GM12878 (cell line): Measurements from ENCODE around the gene CDH4.

Experiments
- ASH2L ChIP-seq: fragments of 300-600, 200-600 bp; sonication (generic); IDR thresholded peaks from 2 replicates; pipeline ENCODE4 v1.6.1; 2017; ENCODE audit warnings: low read depth, mild to moderate bottlenecking, borderline replicate concordance
- CREM ChIP-seq: IDR thresholded peaks from 2 replicates; pipeline ENCODE4 v1.6.1; 2014; ENCODE audit warnings: antibody characterized with exemption, low read depth
- HDGF ChIP-seq: fragments of 450-650 bp; IDR thresholded peaks from 2 replicates; pipeline ENCODE4 v1.6.1; 2016; ENCODE audit warnings: antibody characterized with exemption
- IRF3 ChIP-seq: fragments of 450-650 bp; IDR thresholded peaks from 2 replicates; pipeline ENCODE4 v1.6.1; 2014; ENCODE audit warnings: mild to moderate bottlenecking
- SUPT20H ChIP-seq: IDR thresholded peaks from 2 replicates; pipeline ENCODE4 v1.6.1; 2011; ENCODE audit warnings: low read depth, mild to moderate bottlenecking, low read length, moderate library complexity, borderline replicate concordance; ENCODE audit not compliant: control insufficient read depth
- SUZ12 ChIP-seq: fragments of 200-600 bp; sonication (generic); IDR thresholded peaks from one replicate; pipeline ENCODE4 v1.6.1; 2018; ENCODE audit warnings: antibody characterized with exemption, mild to moderate bottlenecking; ENCODE audit not compliant: unreplicated experiment
- TF ChIP-seq, protein P1 (sequence below), 3 experiments: IDR thresholded peaks in 2 of 3; conservative IDR thresholded peaks in 1 of 3; 2 replicates each; pipeline ENCODE4 v1.5.1; 2011; ENCODE audit warnings: low read depth in 3 of 3, low read length in 3 of 3, mild to moderate bottlenecking in 3 of 3, control low read depth in 2 of 3, moderate library complexity in 2 of 3, inconsistent platforms in 1 of 3, mixed read lengths in 1 of 3; ENCODE audit not compliant: control insufficient read depth in 2 of 3, insufficient read depth in 1 of 3; ENCODE audit errors: extremely low read depth in 1 of 3

DNA sequence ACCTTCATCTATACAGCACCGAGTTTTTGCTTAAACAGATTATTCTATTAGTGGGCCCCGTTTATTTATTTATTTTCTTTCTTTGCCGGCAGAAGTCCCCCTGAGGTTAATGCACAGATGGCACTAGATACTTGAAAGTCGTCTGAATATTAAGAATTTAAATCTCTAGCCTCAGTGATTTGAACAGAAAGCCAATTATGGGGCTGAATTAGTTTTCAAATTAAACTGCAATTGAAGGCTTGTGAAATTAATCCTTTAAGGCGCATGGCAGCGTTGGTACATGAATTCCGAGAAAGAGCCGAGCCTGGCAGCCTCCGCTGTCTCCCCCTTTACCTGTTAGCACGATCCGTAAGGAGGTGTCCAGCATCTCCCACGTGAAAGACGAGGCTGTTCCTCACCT, 610.8 kb downstream of the CDH4 start:
- no peak for TF ChIP-seq ASH2L
- TF ChIP-seq SUPT20H: no peak
- no peak for TF ChIP-seq CREM
- TF ChIP-seq IRF3: no peak
- TF ChIP-seq SUZ12: no peak
- TF ChIP-seq, protein P1, sequence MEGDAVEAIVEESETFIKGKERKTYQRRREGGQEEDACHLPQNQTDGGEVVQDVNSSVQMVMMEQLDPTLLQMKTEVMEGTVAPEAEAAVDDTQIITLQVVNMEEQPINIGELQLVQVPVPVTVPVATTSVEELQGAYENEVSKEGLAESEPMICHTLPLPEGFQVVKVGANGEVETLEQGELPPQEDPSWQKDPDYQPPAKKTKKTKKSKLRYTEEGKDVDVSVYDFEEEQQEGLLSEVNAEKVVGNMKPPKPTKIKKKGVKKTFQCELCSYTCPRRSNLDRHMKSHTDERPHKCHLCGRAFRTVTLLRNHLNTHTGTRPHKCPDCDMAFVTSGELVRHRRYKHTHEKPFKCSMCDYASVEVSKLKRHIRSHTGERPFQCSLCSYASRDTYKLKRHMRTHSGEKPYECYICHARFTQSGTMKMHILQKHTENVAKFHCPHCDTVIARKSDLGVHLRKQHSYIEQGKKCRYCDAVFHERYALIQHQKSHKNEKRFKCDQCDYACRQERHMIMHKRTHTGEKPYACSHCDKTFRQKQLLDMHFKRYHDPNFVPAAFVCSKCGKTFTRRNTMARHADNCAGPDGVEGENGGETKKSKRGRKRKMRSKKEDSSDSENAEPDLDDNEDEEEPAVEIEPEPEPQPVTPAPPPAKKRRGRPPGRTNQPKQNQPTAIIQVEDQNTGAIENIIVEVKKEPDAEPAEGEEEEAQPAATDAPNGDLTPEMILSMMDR (IDR thresholded peaks at IDR 0.05 in 2 of 3, conservative IDR thresholded peaks at IDR 0.05 in 1 of 3; ENCODE audit: control insufficient read depth in 2 of 3, extremely low read depth in 1 of 3, insufficient read depth in 1 of 3, low read depth in 3 of 3, low read length in 3 of 3): no peak
- no peak for TF ChIP-seq HDGF
